Activated T-cell treated with anti-CD3 and anti-CD28 coated beads for 24 hours (primary cell): ENCODE results near the gene IDI2.
"Not testable (repeated sequence)": the region's sequence is repeated elsewhere in the genome, so short reads cannot be mapped to it uniquely, and the experiment has no call there.

ENCODE experiments used
- DNase-seq: peaks from one replicate; pipeline ENCODE4 v3.0.0-alpha.2; 2020; ENCODE audit warnings: low read depth

Gene IDI2

GRCh38 chr10:1025683-1026082 is at the start of gene IDI2:
TSS of gene IDI2 (minus strand) at chr10:1025859. CDS start at chr10:1024723, 1,136 bp downstream.
- DNase-seq: no peak

- no peak for DNase-seq
Measured at GRCh38 chr10:1074748-1075308, 49.2 kb upstream of the IDI2 start.

GRCh38 chr10:1074052-1074747 is 48.5 kb upstream of the IDI2 start:
- no peak for DNase-seq

DNA sequence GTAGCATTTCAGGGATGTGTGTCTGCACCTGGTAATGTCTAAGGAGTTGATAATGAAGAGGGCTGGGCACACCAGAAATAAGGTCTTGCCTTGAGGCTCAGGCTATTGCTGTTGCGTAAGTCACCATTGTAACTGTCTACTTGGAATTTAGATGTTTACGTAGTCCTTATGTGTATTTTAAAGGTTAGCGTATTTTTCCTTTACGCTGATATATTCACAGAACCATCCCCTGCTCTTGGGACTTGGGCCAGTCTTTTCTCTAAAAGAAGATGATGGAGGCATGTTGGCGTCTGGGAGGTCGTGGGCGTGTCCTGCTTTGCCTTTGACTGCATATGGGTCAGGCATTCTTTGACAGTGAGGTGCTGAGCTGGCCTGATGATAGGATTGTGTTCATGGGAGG is 45.3 kb upstream of the IDI2 start:
- no peak for DNase-seq

- DNase-seq: no peak
Measured at GRCh38 chr10:1068380-1069361, 43.0 kb upstream of the IDI2 start.

GRCh38 chr10:1066734-1067133 is 41.1 kb upstream of the IDI2 start:
- DNase-seq: not testable (repeated sequence)

DNA sequence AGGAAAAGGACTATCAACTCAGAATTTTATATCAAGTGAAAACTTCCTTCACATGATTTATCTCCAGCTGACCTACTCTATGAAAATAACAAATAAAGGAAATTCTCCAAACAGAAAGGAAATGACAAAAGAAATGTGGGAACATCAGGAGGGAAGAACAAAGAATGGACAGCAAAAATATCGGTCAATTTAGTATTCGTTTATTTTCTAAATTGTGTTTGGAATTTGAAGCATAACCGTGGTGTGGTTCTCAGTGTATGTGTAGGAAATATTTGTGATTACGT is 39.2 kb upstream of the IDI2 start:
- DNase-seq: no peak

DNA sequence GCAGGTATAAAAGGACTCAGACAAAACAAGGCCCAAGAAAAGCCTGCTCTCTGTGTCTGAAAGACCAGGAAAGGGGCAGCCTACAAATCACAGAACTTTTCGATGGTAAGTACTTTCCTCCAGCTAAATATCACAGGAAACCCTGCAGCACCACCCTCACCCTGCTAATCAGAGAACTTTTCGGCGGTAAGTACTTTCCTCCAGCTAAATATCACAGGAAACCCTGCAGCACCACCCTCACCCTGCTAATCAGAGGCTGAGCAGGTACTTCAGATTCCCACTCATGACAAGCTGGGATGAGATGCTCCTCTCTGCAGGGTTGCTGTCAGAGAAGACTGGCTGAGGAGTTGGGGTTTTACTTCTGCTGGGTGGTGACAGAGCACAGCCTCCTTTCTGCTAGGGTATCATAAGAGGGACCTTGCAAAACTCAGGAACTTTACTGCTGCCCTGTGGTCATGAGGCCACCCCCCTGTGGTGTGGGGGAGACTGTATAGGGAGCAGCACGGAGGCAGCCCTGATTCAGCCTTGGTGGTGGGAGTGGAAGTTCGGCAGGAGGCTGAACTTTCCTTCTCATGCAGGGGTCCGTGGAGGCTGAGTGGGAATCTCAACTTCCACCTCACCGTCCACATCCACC is 37.7 kb upstream of the IDI2 start:
- no peak for DNase-seq

GRCh38 chr10:1061930-1062774 is 36.5 kb upstream of the IDI2 start:
- DNase-seq: no peak

- DNase-seq: no peak
Measured at GRCh38 chr10:1059902-1060301, 34.2 kb upstream of the IDI2 start.

DNA sequence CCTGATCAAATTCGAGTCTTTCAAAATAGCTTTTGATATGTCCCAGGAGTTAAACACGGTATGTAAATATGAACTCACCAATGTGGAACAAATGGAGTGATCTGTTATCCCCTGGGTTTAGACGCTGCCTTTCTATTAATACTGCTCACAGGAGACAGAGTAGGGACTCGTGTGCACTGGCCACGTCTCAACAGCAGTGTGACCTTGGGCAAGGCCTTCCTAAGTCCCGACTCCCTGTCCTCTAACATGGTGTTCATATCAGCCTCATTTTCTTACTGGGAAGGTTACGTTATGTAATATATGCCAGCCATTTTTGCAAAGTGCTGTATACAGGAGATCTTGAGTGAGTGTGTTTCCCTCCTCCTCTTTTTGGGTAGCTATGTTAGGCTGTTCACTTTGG is 32.4 kb upstream of the IDI2 start:
- no peak for DNase-seq

DNA sequence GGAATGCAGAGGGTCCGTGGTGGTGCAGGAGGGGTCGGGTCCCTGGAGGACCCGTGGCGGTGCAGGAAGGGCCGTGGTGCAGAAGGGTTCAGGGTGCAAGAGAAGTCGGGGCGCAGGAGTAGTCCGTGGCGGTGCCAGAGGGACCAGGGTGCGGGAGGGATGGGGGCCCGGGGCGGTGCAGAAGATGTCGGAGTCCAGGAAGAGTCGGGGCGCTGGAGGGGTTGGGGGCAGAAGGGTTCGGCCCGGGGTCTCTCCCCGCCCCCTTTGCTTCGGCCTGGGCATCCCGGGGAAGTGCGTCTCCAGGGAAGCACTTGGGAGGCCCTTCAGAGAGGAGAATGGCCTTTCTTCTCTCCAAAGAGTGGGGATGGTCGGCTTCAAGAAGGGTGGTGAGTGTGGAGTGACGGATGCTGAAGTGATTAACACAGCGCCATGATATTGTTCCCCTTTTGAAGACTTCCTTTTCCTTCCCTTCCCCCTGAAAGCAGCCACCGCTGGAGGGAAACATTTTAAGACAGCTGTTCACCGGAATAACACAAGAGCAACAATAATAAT is 31.5 kb upstream of the IDI2 start:
- DNase-seq: no peak

DNA sequence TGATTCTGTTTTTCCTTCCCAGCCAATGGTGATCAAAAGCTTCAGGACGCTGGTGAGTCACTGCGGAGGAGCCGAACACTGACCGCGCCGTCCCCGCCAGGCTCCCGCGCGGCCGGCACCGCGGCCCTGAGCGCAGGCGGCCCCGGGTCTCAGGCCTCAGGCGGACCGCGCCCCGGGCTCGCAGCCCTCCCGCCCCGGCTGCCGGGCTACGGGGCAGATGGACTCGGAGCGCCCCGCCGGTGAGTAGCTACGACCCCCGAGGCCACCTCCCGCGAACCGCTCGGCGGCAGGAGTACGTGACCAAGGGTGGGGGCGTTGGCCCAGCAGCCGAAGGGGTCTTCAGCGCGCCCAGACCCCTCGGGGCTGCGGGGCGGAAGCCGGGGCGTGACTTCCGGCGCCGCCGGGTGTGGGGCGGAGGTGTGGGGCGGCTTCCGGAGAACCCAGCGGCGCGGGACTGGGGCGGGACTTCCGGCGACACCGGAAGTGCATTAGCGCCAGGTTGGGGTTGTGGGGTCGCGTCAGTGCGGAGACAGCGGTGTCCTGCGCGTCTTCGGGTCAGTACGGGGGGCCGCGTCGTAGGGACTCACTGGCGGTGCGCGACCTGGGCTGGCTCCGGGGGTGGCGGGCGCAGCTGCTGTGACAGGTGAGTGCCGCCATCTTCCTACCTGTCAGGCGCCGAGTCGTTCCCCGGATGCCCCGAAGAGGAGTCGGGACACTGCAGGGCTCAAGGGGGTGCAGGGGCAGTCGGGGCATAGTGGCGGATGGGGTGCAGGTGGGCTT is 30.9 kb upstream of the IDI2 start, which contains the start of gene WDR37:
WDR37 (plus strand) TSS at position 60 of the 780 bp plus-strand sequence. CDS start 15,771 bp downstream, outside the sequence.
- peak; percentile 85 for DNase-seq

DNA sequence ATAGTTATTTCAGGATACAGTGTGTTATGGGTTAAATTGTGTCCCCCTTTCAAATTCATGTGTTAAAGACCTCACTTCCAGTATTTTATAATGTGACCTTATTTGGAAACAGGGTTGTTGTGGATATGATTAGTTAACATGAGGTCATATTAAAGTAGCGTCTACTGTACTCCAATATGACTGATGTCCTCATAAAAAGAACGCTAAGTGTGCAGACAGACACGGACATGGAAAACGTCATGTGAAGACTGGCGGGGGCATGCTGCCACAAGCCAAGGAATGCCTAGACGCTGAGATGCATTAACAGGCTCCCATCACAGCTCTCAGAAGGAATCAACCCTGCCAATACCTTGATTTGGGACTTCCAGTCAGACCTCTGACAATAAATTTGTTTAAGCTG is 29.0 kb upstream of the IDI2 start:
- DNase-seq: no peak

GRCh38 chr10:1050554-1050953 is 24.9 kb upstream of the IDI2 start:
- no peak for DNase-seq

DNA sequence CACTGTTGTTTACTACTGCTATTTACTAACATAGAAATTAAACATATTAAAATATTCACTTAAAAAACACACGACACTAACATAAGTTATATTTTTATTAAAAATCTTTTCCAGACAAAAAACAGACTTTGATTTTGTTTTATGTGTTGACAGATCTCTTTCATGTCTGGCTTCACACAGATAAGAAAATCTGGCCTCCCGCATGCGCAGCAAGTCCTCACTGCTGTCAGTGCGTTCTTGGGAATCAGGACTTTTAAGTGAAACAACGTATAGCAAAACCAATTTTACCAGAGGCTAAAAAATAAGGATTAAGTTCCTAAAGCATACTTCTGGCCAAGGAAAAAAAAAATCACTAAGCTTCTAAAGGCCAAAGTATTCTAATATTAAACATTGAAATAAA is 24.5 kb upstream of the IDI2 start:
- DNase-seq: no peak

DNA sequence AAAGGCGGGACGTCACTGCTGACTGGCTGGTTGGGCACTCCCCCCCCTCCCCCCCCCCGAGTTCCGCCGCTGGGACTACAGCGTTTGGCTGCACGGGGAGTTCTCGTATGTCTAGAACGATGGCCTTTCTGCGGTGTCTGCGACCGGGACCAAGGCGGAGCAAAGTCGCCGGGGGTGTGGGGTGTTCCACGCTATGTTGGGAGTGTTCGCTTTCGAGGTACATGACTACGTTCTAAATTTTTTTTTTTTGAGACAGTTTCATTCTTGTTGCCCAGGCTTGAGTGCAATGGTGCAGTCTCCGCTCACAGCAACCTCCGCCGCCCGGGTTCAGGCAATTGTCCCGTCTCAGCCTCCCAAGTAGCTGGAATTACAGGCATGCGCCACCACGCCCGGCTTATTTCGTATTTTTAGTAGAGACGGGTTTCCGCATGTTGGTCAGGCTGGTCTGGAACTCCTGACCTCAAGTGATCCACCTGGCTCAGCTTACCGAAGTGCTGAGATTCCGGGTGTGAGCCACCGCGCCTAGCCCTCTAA is 23.8 kb upstream of the IDI2 start:
- DNase-seq: no peak

DNA sequence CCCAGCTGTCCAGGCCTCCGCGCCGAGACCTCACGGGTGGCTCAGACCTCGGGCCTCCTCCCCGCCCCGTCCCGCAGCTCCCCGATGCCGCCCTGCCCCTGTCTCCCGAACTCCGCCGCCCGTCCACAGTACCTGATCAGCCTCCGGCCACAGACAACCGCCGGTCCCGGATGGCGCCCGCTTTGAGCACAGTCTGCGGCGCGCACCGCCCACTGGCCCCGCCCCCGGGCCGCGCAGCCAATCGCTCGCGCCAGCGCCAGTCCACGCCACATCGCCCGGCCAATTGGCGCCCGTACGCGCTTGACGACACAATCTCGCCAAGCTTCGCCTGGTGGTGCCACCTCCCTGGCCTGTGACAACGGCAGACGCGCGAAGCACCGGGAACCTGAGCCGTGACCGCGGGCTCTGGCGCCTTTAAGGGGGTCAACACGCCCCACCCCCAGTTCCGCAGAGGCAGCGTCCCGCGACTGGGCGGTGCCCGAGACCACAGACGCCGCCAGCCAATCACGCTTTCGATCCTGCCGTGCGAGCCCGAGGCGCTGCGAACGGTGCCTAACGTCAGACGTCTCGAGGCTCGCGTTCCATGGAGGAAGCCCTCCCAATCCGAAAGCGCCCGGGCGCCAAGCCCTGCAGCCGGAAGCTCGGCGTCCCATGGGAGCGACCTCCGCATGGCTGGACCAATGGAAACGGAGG is 23.2 kb upstream of the IDI2 start, which contains the start of gene IDI1:
IDI1 (minus strand) TSS at position 388 of the 693 bp plus-strand sequence; CDS start at position 272, 116 bp downstream.
- DNase-seq: peak; percentile 94

DNA sequence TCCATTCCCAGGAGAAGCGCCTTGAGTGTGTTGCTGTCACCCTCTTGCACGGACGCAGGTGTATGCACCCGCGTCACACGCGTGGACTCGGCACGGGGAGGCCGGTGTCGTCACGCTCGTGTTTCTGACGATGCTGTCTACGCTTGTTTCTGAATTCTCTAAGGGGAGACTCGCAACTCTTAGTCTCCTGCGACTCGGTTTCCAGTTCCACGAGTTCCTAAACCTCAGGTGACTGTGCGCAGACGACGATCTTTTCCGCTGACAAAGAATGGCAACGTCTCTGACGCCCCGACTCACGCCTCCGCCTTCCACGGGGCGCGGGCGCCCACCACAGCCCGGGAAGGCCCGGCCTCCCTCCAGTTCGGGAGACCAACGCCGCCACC is 22.7 kb upstream of the IDI2 start:
- no peak for DNase-seq
